NCI-H128 (cell line): ENCODE data around the gene ZNF628.

ENCODE experiments used
- DNase-seq: peaks from one replicate; lab custom pipeline; 2025; ENCODE audit not compliant: unreplicated experiment; lab: John Stamatoyannopoulos, UW

Gene ZNF628

DNA sequence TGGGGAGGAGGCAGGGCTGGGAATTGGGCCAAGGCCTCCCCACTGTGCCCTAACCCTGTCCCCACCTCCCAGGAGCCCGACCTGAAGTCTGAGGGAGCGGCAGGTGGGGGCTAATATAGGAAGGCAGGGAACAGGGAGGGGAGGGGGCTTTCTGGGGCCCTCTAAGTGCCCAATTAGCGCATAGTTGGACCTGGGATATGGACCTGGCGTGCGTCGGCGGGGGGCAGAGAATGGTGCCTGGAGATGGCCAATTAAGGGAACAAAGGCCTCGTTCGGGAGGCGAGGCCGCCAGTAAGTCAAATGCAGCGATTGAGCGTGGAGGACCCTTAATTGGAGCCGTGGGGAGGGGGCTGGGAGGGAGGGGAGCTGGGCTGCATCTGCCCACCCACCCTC lies 11.8 kb upstream of the ZNF628 start, which contains the start of gene C19orf85:
TSS of gene C19orf85 (minus strand) at position 90 of the 393 bp plus-strand sequence. CDS start 197 bp downstream, outside the sequence.
- no peak for DNase-seq

DNA sequence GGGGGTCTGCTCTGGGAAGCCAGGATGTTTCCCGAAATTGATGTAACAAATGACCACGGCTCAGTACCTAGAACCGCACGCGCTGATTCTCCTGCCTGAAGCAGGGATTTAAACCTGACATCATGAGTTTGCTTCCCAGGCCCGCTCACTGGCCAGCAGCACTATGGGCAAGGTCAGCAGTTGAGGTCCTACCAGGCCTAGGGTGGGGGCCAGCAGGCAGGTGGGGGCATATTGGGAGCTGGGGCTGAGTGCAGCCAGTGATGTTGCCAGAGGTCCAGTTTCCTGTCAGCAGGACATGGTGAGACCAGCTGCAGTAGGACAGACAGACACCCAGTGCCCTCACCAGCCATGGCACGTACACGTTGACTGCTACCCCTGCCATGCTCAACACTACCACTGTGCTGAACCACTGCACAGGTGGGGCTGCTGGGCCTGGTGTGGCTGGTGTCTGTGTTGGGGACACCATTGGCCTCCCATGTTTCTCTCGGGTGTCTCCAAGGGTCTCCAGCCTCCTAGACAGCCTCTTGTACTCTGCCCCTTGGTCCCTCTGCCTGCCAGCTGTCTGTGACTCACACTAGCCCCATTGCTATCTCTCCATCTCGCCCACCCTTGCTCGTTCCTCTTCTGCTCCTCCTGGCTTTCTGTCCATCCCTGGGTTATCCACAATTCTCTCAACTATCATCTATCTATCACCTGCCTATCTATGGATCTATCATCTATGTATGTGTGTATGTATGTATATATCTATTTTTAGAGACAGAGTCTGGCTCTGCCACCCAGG lies 10.8 kb upstream of the ZNF628 start:
- DNase-seq, result no peak

DNA sequence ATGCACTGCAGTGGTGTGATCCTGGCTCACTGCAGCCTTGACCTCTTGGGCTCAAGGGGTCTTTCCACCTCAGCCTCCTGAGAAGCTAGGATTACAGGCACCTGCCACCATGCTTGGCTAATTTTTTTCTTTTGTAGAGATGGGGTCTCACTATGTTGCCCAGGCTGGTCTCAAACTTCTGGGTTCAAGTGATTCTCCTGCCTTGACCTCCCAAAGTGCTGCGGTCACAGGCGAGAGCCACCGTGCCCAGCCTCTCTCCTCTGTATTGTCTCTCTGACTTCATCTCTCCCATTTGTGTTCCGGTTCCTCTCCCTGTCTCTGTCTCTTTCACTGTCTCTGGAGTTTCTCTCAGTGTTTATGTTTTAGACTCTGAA lies 10.2 kb upstream of the ZNF628 start:
- DNase-seq, result no peak

DNA sequence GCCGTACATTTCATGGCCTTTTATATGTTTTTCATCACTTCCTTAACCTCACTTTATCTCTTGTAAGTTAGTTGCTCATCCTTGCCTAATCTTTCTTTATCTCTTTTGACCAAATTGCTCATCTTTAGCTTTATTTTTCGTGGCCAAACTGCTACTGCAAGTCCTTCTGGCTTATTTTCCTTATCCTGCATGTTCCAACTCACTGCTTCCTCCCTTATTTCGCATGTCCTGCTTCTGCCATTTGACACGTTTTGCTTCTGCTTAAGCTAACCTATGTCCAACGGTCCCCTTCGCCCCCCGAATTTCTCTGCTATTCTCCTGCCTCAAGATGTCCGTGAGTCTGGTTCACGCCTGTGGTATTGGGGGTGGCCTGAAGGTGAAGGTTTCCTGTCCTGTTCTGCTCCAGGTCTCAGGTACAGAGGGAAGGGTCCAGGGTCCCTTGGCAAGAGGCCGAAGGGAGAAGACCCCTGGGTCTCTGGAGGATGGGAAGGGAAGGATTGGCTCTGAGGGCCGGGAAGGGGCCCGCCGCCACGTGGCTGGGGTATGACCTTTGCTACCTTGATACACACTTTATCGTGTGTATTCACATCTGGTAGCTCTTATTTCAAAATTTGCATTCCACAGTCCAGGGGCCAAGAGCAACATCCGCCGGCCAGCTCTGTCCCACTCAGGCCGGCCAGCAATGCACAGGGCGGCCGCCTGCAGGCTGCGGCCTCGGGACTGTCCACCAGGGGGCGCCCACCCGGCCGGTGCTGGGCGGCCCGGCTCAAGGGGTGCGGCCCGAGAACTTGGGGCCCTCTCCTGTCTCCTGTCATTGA lies 9.0 kb upstream of the ZNF628 start:
- DNase-seq, result no peak

- DNase-seq, result no peak
These were observed 8.4 kb upstream of the ZNF628 start for GRCh38 chr19:55468054-55468393.

GRCh38 chr19:55471266-55471665 lies 5.2 kb upstream of the ZNF628 start:
- DNase-seq, result no peak

GRCh38 chr19:55472463-55472862 lies 4.0 kb upstream of the ZNF628 start:
- DNase-seq, result no peak

DNA sequence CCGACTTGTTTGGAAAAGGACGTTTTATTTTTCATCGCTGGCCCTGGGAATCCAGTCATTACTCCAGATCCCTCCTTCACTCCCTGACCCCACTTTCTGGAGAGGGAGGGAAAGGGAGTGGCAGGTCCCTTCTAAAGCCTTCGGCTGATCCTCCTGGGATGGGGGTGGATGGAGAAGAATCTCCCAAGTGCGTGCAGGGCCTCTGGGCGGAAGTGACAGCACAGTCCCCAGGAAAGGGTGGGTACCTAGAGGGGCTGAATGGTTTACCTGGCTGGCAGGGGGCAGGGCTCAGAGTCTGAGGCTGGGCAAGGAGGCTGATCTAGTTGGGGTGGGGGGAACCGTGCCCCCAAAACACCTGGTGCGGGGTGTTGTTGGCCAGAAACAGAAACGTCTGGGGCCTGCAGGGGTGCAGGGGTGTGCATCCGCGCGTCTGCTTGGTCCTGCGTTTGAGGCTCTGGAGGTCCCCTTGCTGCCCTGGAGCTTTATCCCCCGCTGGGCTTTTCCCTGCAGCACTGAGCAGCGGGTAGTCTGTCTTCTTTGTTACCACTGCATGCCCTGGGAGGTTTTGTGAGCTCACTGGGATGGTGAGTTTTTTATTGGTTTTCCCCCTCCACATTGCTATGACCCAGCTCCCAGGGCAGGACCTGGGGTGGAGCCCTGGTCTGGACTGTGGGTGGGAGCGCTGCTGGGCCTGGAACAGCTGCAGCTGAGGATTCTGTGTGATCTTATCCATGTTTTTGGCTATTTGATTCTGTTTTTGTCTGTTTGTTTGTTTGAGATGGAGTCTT lies 3.0 kb upstream of the ZNF628 start:
- DNase-seq, result no peak

DNA sequence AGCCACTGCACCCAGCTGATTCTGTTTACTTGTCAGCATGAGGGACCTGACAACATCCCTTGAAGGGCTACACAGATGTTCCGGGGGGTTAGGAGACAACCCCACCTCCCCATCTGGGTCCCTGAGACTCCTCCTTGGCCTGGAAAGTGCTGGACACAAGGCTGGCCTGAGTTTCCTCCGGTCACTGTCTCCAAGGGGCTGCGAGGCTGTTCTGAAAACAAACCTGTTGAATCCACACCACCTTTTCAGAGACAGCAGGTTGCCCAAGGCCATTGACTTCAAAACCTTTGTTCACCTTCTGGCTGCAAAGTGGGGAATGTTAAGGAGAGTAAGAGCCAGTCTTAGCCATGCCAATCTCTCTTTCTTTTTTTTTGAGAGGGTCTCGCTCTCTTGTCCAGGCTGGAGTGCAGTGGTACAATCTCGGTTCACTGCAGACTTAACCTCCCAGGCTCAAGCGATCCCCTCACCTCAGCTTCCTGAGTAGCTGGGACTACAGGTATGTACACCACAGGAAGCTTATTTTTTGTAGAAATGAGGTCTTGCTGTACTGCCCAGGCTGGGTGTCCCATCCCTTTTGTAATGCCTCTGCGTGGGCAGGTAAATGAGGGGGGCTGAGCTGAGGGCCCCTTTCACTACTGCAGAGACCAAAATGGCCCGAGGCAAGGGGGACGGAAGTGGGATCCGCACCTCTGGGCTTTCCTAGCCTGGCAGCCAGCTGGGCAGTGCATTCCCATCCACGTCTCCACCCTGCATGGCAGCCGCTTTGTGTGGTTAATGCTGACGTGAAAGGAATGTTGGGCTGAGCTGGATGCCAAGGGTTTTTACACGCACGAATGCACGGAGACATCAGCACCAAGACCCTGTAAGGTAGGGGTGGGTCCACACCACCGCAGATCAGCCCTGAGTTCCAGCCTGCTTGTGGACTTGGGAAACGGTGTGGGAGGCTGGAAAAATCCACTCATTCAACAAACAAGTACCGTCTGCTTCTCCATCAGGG lies 1.9 kb upstream of the ZNF628 start:
- DNase-seq, result no peak

DNA sequence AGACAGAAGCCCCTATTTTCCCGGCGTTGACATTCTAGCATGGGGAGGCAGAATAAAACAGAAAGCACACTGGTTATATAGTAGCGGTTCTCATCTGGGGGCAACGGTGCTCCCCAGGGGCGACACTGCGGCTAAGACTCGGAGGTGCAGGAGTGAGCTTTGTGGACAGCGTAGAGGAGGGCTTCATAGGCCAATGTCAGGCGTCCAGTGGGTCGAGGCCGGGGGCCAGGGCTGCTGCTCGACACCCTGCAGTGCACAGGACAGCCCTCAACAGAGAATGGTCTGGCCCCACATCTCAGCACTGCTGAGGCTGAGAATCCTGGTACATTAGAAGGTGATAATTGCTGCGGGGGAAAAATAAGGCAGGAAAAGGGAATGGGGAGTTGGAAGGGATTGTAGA lies 1.5 kb downstream of the ZNF628 start:
- DNase-seq, result no peak

DNA sequence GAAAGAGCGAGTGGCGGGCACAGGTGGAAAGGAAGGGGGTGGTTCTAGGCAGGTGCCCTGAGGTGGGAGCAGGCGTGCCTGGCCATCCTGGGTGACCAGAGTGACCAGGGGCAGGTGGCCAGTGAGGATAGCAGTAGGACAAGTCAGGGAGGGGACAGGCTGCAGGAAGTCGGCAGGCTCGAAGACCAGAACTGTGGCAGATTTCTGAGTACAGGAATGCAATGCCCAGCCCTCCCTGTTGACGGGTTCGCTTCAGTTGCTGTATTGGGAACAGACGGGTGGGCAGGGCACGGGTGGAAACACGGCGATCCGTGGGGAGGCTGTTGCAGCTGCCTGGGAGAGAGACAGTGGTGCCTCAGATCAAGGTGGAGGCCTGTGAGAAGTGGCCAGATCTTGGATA lies 1.9 kb downstream of the ZNF628 start:
- no peak for DNase-seq

DNA sequence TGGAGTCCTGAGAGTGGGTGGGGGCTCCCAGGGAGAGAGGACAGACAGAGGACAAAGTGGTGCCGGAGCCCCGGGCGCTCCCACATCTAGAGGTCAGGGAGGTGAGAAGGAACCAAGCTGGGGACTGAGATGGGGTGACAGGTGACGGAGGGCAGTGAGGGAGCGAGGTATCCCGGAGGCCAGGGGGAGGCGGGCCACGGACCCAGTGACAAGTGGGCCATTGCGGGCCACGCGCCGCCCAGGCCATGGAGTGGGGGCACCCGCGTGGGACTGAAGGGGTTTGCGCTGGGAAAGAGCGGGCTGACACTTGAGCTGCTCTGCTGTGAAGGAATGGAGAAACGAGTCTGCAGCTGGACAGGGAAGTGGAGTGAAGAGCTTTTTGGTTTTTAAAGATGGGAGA lies 2.6 kb downstream of the ZNF628 start:
- DNase-seq, result no peak

DNA sequence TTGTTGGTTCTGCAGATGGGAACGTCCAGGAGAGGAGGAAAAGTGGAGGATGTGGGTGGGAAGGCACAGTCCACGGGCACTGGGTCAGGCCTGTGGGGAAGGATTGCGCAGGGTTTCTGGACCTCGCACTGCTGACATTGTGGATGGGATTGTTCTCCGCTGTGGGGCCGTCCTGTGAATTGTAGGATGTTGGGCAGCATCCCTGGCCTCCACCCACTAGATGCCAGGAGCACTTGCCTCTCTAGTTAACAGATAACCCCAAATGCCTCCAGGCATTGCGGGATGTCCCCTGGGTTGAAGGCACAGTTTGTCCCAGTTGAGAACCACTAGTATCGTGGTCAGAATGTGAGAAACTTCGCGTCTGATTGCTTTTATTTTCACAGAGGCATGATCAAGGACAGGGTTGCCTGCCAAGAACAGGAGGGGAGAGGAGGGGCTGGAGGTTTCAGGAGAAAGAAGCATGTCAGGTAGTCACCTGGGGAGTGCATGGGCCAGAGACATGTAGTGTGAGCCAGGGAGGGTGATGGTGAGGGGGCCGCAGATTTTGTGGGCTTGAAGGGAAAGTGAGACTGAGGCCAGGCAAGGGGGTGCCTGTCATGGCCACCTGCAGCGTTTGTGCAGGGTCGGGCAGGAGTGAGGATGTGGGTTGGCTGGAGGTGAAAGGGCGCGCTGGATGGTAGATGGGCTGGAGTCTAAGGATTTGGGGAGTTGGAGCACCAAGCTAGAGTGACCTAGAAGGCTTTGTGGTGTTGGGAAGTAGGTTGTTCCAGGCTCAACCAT lies 3.2 kb downstream of the ZNF628 start:
- DNase-seq, result no peak

GRCh38 chr19:55481148-55481793 lies 4.9 kb downstream of the ZNF628 start:
- DNase-seq, result no peak

GRCh38 chr19:55481794-55482155 lies 5.4 kb downstream of the ZNF628 start:
- no peak for DNase-seq

DNA sequence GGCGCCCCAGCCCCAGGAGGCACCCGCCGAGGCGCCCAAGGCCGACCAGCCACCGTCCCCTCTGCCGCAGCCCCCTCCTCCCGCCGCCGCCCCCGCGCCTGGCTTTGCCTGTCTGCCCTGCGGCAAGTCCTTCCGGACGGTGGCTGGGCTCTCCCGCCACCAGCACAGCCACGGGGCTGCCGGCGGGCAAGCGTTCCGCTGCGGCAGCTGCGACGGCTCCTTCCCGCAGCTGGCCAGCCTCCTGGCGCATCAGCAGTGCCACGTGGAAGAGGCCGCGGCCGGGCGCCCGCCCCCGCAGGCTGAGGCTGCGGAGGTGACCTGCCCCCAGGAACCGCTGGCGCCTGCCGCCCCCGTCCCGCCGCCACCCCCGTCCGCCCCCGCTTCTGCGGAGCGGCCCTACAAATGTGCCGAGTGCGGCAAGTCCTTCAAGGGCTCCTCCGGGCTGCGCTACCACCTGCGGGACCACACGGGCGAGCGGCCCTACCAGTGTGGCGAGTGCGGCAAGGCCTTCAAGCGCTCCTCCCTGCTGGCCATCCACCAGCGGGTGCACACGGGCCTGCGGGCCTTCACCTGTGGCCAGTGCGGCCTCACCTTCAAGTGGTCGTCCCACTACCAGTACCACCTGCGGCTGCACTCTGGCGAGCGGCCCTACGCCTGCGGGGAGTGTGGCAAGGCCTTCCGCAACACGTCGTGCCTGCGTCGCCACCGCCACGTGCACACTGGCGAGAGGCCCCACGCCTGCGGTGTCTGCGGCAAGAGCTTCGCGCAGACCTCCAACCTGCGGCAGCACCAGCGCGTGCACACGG lies 5.9 kb downstream of the ZNF628 start:
- no peak for DNase-seq

DNA sequence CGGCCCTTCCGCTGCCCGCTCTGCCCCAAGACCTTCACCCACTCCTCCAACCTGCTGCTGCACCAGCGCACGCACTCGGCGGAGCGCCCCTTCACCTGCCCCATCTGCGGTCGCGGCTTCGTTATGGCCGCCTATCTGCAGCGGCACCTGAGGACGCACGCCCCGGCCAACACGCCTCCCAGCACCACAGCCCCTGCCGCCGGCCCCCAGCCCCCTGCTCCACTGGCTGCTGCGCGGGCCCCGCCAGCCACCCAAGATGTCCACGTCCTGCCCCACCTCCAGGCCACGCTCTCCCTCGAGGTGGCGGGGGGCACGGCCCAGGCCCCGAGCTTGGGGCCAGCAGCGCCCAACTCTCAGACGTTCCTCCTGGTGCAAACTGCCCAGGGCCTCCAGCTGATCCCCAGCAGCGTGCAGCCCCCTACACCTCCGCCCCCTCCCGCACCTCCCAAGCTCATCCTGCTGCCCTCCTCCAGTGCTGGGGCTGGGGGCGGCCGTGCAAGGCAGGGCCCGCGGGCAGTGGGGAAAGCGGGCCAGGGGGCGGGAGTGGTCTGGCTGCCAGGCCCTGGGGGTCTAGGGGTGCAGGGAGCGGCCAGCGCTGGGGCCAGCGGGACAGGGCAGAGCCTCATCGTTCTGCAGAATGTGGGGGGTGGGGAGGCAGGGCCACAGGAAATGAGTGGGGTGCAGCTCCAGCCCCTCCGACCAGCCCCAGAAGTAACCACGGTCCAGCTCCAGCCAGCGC lies 6.7 kb downstream of the ZNF628 start:
- no peak for DNase-seq
